CD14-positive monocyte (primary cell): ENCODE results near the gene RAB1B. TPM values are rescaled to one million over a fixed set of nuclear protein-coding genes. Genes with fewer than 3 reads are reported as not detected.
"Not testable (repeated sequence)": the region's sequence is repeated elsewhere in the genome, so short reads cannot be mapped to it uniquely, and the experiment has no call there.

ENCODE experiments used
- DNase-seq, 3 donors: peaks; one replicate each; pipeline ENCODE4 v3.0.0-alpha.2; 2011 to 2022
- H2AFZ ChIP-seq: 2 replicates; pipeline ENCODE4 v1.6.0; 2012; ENCODE audit warnings: mild to moderate bottlenecking, low read depth, low read length, inconsistent platforms; ENCODE audit not compliant: insufficient read depth, poor library complexity, severe bottlenecking
- H3K27ac ChIP-seq, 2 donors: 1 replicate in 1 of 2; 2 replicates in 1 of 2; pipeline ENCODE4 v1.5.1; 2012 to 2013; ENCODE audit warnings: low read length in 2 of 2, control low read depth in 1 of 2, inconsistent platforms in 1 of 2, low read depth in 1 of 2, mild to moderate bottlenecking in 1 of 2
- H3K27me3 ChIP-seq, 2 donors: one replicate each; pipeline versions ENCODE4 v1.6.0 to v1.6.1; 2011 to 2013; ENCODE audit warnings: low read length in 2 of 2; ENCODE audit not compliant: control insufficient read depth in 2 of 2, insufficient read depth in 2 of 2
- H3K36me3 ChIP-seq, 2 donors: replicated peaks in 1 of 2; 1 replicate in 1 of 2; 2 replicates in 1 of 2; pipeline versions ENCODE4 v1.5.1 to v1.6.1; 2012 to 2013; ENCODE audit warnings: low read length in 2 of 2, control low read depth in 1 of 2, inconsistent platforms in 1 of 2, mild to moderate bottlenecking in 1 of 2; ENCODE audit not compliant: insufficient read depth in 2 of 2, control insufficient read depth in 1 of 2
- H3K4me1 ChIP-seq, 2 donors: 1 replicate in 1 of 2; 2 replicates in 1 of 2; pipeline versions ENCODE4 v1.5.1 to v1.6.1; 2012 to 2013; ENCODE audit warnings: low read length in 2 of 2, control low read depth in 1 of 2, inconsistent platforms in 1 of 2, mild to moderate bottlenecking in 1 of 2, moderate library complexity in 1 of 2; ENCODE audit not compliant: insufficient read depth in 2 of 2, control insufficient read depth in 1 of 2
- H3K4me2 ChIP-seq: replicated peaks from 2 replicates; pipeline ENCODE3; 2012; ENCODE audit warnings: low read length, moderate library complexity, mild to moderate bottlenecking; ENCODE audit not compliant: poor library complexity, severe bottlenecking; ENCODE audit errors: extremely low read depth
- H3K4me3 ChIP-seq, 3 experiments: fragments of 200-600 bp in 1 of 3; sonication (generic) in 1 of 3; replicated peaks in 1 of 3; 1 replicate in 2 of 3; 2 replicates in 1 of 3; pipeline ENCODE4 v1.5.1; 2011 to 2013; ENCODE audit warnings: low read length in 3 of 3, mild to moderate bottlenecking in 3 of 3, control low read depth in 2 of 3, low read depth in 2 of 3, inconsistent platforms in 1 of 3, moderate library complexity in 1 of 3
- H3K79me2 ChIP-seq: 2 replicates; pipeline ENCODE4 v1.6.0; 2012; ENCODE audit warnings: mild to moderate bottlenecking, control low read depth, inconsistent platforms, low read length, moderate library complexity; ENCODE audit not compliant: insufficient read depth
- H3K9ac ChIP-seq: 2 replicates; pipeline ENCODE4 v1.6.0; 2017; ENCODE audit warnings: low read length, mild to moderate bottlenecking; ENCODE audit not compliant: insufficient read depth, poor library complexity, severe bottlenecking
- H3K9me3 ChIP-seq, 2 donors: replicated peaks in 1 of 2; 1 replicate in 1 of 2; 2 replicates in 1 of 2; pipeline versions ENCODE4 v1.5.1 to v1.6.1; 2012 to 2013; ENCODE audit warnings: low read length in 2 of 2, control low read depth in 1 of 2; ENCODE audit not compliant: control insufficient read depth in 1 of 2, insufficient read depth in 1 of 2
- H4K20me1 ChIP-seq: 2 replicates; pipeline ENCODE4 v1.6.0; 2012; ENCODE audit warnings: mild to moderate bottlenecking, low read length, control low read depth, moderate library complexity; ENCODE audit not compliant: insufficient read depth
- H3K27ac Mint-ChIP-seq, 7 donors: one replicate each; pipeline ENCODE4 v1.8.0; 2020; ENCODE audit warnings: mild to moderate bottlenecking in 7 of 7, mixed read lengths in 7 of 7, moderate library complexity in 6 of 7, inconsistent platforms in 2 of 7
- H3K27me3 Mint-ChIP-seq, 3 donors: one replicate each; pipeline ENCODE4 v1.8.0; 2021 to 2022; ENCODE audit warnings: low read depth in 3 of 3, mild to moderate bottlenecking in 3 of 3, mixed read lengths in 3 of 3, moderate library complexity in 3 of 3, inconsistent platforms in 1 of 3
- H3K36me3 Mint-ChIP-seq, 2 donors: one replicate each; pipeline ENCODE4 v1.8.0; 2020; ENCODE audit warnings: mixed read lengths in 2 of 2, inconsistent platforms in 1 of 2, mild to moderate bottlenecking in 1 of 2
- H3K4me1 Mint-ChIP-seq: one replicate; pipeline ENCODE4 v1.8.0; 2020; ENCODE audit warnings: mild to moderate bottlenecking, mixed read lengths
- H3K4me3 Mint-ChIP-seq, 2 donors: one replicate each; pipeline ENCODE4 v1.8.0; 2020; ENCODE audit warnings: mild to moderate bottlenecking in 2 of 2, mixed read lengths in 2 of 2, moderate library complexity in 1 of 2
- H3K9me3 Mint-ChIP-seq, 7 donors: one replicate each; pipeline ENCODE4 v1.8.0; 2020 to 2022; ENCODE audit warnings: mixed read lengths in 7 of 7, mild to moderate bottlenecking in 6 of 7, moderate library complexity in 6 of 7, inconsistent platforms in 2 of 7
- WGBS: methylation state at CpG from one replicate; pipeline ENCODE4 v1.1.5; 2013; ENCODE audit warnings: missing lambda C conversion rate; ENCODE audit not compliant: insufficient coverage; 5-methylcytosine and 5-hydroxymethylcytosine counted together
- intact Hi-C, 2 donors: fragments of 100-400 bp; cut with micrococcal nuclease; formaldehyde crosslinking; loops; one replicate each; pipeline versions ENCODE4 v1.15.0 to v1.15.1; 2023
- polyA plus RNA-seq, 3 donors: library from polyadenylated mRNA; depleted of rRNA in 1 of 3; unstranded in 2 of 3; stranded (reverse) in 1 of 3; fragments of 300-500 nt in 2 of 3; fragments of >200 nt in 1 of 3; fragmentation: Illumina TruSeq in 2 of 3; gene quantifications; 1 replicate in 2 of 3; 2 replicates in 1 of 3; pipeline ENCODE4 v1.2.3, GENCODE V29; 2012 to 2021
- TF ChIP-seq, protein P1 (sequence below): fragments of 200-600 bp; IDR thresholded peaks from one replicate; pipeline ENCODE4 v1.8.0; 2022; ENCODE audit warnings: antibody characterized with exemption, mild to moderate bottlenecking

RAB1B gene
- polyA plus RNA-seq, 3 donors, result 17.9 to 90.5 (median 18.8) TPM

DNA sequence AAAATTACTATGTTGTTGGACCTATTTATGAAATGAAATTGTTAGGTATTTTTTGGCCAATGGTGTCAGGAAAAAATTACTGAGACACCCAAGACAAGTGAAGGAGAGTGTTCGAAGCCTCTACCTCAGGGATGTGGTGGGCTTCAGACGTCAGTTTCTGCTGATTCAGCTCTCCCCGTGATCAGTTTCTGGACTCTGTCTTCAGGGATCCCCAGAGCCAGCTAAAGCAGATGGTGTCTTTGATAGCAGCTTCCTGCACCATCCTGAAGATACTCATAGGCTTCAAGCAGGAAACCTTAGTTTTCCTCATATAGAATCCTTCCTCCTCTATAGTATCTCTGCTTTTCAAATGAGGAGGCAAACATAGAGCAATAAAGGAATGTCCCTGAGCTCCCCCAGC is 41.0 kb downstream of the RAB1B start:
- no peaks in the 10 kb centered on the region for H3K9me3 ChIP-seq
- H2AFZ ChIP-seq, result no peak overlapping the region
- no peak overlapping the region for H3K27ac ChIP-seq
- Mint-ChIP-seq H3K9me3 (no peaks in the 10 kb centered on the region), H3K4me3 (no peak overlapping the region), H3K36me3 (no peaks in the 10 kb centered on the region), H3K27ac (no peak overlapping the region), H3K4me1 (peaks cover 22% of the 10 kb centered on the region), H3K27me3 (peaks cover 4 to 15% (median 12%) of the 10 kb centered on the region in 3 donors)
- intact Hi-C loops, result no loop called here
- TF ChIP-seq, protein P1, sequence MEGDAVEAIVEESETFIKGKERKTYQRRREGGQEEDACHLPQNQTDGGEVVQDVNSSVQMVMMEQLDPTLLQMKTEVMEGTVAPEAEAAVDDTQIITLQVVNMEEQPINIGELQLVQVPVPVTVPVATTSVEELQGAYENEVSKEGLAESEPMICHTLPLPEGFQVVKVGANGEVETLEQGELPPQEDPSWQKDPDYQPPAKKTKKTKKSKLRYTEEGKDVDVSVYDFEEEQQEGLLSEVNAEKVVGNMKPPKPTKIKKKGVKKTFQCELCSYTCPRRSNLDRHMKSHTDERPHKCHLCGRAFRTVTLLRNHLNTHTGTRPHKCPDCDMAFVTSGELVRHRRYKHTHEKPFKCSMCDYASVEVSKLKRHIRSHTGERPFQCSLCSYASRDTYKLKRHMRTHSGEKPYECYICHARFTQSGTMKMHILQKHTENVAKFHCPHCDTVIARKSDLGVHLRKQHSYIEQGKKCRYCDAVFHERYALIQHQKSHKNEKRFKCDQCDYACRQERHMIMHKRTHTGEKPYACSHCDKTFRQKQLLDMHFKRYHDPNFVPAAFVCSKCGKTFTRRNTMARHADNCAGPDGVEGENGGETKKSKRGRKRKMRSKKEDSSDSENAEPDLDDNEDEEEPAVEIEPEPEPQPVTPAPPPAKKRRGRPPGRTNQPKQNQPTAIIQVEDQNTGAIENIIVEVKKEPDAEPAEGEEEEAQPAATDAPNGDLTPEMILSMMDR, result no peak
- no peak for DNase-seq
- H3K27me3 ChIP-seq, result no peaks in the 10 kb centered on the region
- no peaks in the 10 kb centered on the region for H3K79me2 ChIP-seq
- H3K4me3 ChIP-seq, result no peak overlapping the region
- H3K4me2 ChIP-seq, result no peak overlapping the region
- H3K4me1 ChIP-seq, result peaks cover 25 to 31% of the 10 kb centered on the region in 2 donors
- H3K36me3 ChIP-seq, result no peaks in the 10 kb centered on the region
- H3K9ac ChIP-seq, result no peak overlapping the region
- no peaks in the 10 kb centered on the region for H4K20me1 ChIP-seq
- no CpG with 5 or more reads among the region's 3 CpGs for WGBS

DNA sequence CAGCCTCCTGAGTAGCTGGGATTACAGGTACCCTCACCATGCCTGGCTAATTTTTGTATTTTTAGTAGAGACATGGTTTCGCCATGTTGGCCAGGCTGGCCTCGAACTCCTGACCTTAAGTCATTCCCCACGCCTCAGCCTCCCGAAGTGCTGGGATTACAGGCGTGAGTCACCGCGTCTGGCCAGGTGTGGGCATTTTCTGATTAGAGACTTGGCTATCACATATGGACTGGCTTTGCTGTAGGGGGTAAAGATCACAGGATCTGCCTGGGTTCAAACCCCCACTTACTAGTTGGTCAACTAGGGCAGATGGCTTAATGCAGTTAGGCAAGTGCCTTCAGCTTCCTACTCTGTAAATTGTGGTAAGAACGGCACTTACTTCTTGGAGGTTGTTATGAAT is 41.9 kb downstream of the RAB1B start:
- TF ChIP-seq, protein P1, result no peak
- Histone ChIP-seq H3K4me3 (no peak overlapping the region), H2AFZ (no peak overlapping the region), H3K9ac (no peak overlapping the region), H3K27ac (no peak overlapping the region), H3K4me1 (peaks cover 25 to 33% of the 10 kb centered on the region in 2 donors), H3K79me2 (no peaks in the 10 kb centered on the region), H3K9me3 (no peaks in the 10 kb centered on the region), H4K20me1 (no peaks in the 10 kb centered on the region), H3K36me3 (no peaks in the 10 kb centered on the region), H3K4me2 (no peak overlapping the region), H3K27me3 (no peaks in the 10 kb centered on the region)
- Mint-ChIP-seq H3K36me3 (no peaks in the 10 kb centered on the region), H3K4me1 (peaks cover 22% of the 10 kb centered on the region), H3K27ac (no peak overlapping the region), H3K27me3 (peaks cover 6 to 13% (median 12%) of the 10 kb centered on the region in 3 donors), H3K4me3 (peak overlapping the region in 1 of 2 donors; percentile 11), H3K9me3 (peaks cover 0 to under 1% (median 0%) of the 10 kb centered on the region in 7 donors)
- intact Hi-C loops, result loop anchor here in 1 of 2 donors (10.0 kb wide), 1 partner anchor 74 kb away; no protein-coding TSS in a partner anchor
- no peak for DNase-seq
- 92% methylated on average over 5 of the region's 8 CpGs for WGBS

DNA sequence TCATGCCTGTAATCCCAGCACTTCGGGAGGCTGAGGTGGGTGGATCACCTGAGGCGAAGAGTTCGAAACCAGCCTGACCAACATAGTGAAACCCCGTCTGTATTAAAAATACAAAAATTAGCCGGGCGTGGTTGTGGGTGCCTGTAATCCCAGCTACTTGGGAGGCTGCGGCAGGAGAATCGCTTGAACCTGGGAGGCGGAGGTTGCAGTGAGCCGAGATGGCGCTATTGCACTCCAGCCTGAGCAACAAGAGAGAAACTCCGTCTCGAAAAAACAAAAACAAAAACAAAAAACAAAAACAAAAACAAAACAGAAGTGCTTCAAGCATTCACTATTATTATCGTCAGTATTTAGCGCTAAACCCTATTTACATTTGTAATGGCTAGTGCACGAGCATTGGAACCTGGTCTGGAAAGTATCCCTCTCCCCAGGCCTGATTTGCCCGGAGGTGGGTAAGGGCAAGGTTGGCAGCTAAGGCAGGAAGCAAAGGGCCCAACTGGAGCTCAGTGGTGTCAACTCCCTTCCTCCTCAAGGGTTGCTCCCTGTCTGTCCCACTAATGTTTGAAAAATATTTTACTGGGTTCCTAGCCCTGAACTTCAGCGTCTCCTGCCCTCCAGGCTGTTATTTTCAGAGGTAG is 42.5 kb downstream of the RAB1B start:
- H3K79me2 ChIP-seq, H3K27ac ChIP-seq, H3K36me3 Mint-ChIP-seq, H4K20me1 ChIP-seq, H3K4me2 ChIP-seq, H3K27me3 ChIP-seq, H3K36me3 ChIP-seq, H2AFZ ChIP-seq, H3K4me3 Mint-ChIP-seq, H3K27ac Mint-ChIP-seq, H3K9me3 Mint-ChIP-seq, H3K9ac ChIP-seq, DNase-seq, H3K9me3 ChIP-seq, H3K4me3 ChIP-seq: not testable (repeated sequence)
- intact Hi-C loops, result loop anchor here (1.0 to 10.0 kb wide), 2 partner anchors 74 to 78 kb away; no protein-coding TSS in a partner anchor
- 91% methylated on average over 9 of the region's 18 CpGs for WGBS
- H3K4me1 ChIP-seq, result peaks cover 25 to 33% of the 10 kb centered on the region in 2 donors
- Mint-ChIP-seq H3K4me1 (peaks cover 24% of the 10 kb centered on the region), H3K27me3 (peaks cover 9 to 17% (median 12%) of the 10 kb centered on the region in 3 donors)
